ACHN (cell line): ENCODE measurements around the gene PACRG.

Experiments
- DNase-seq: peaks from one replicate; pipeline ENCODE4 v3.0.0-alpha.2; 2015
- in situ Hi-C: cut with HindIII; loops from 2 replicates; pipeline ENCODE4 v1.10.0; 2017; ENCODE audit warnings: low sequenced_read_pairs, low pct_ligation_motif_present, low pct_unique_long_range_greater_than_20kb

Gene PACRG

GRCh38 chr6:163253556-163254213 lies 525.9 kb downstream of the PACRG start:
- in situ Hi-C loops: no loop called here
- no peak for DNase-seq

DNA sequence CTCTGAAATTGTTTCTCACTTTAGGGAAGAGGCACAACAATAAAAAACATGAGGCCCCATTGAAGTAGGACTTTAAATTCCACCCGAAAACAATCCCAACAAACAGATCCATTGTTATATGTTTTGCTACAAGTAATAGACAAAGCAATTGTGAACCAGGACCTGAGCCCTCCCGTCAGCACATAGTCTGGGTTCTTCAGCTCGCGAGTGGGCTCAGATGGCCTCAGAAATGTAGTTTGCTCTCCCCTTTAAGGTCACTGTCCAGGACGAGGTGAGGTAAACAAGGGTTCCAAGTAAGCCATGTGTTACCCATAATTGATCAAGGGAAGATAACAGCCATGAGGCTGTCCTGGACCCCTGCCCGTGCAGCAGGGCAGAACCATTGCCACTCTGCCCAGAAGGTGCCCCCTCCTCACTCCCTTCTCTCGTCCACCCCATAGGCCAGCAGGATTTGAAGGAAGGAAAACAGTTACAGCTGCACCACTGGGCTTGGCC lies 526.6 kb downstream of the PACRG start:
- in situ Hi-C loops: no loop called here
- no peak for DNase-seq

- no peak for DNase-seq
- in situ Hi-C loops: no loop called here
Observed at GRCh38 chr6:163255265-163255664, 527.5 kb downstream of the PACRG start.

- DNase-seq: no peak
- in situ Hi-C loops: no loop called here
Observed at GRCh38 chr6:163259689-163260088, 531.9 kb downstream of the PACRG start.

DNA sequence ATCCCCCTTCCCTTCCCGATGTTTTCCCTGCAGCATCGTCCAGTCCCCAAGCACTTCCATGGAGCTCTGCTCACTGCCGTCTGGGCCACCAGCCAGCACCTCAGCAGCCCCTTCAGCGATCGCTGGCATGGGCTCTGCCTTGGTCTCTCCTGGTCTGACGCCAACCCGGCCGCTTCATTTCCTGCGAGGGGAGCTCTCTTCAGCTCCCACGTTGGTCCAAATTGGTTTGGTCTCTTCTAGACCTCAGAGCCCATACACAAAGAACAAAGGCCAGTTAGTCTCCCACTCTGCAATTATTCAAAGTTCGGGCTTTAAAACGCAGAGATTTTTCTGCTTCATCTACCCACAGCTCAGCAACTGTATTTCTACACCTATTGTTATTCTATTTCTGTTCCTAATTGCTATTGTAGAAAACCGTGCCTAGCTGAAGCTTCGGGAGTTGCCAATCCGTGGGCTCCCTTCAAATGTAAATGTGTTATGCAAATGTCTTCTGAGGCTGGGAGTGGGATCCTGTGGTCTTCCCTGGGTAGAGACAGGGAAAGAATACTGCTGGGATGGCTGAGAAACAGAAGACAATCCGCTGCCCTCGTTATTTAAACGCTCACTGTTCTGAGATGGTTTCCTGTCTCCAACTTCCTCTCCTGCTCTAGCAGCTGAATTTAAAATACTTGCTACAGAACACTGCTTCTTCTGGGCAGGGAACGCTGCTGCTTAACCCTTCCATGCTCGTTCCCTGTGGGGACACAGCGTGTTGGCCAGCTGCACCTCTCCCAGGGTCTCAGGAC lies 532.5 kb downstream of the PACRG start:
- DNase-seq: no peak

DNA sequence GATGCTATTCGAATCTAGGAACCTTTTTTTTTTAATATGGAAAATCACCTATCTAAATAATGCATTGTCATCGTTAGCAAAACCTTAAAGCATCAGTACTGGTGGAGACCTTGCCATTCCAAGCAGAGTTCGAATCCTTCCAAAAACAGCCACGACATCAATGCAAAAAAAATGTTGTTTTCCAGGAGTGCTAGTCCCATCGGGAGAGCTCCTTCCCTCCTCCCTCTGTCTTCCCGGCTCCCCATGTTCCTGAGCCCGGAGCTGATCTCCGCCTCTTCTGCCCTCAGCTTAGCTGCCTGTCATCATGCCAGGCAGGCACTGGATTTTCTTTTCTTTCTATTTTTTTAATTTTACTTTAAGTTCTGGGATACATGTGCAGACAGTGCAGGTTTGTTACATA lies 533.1 kb downstream of the PACRG start:
- in situ Hi-C loops: no loop called here

More for the DNA sequence above, 532.5 kb downstream of the PACRG start:
- in situ Hi-C loops: no loop called here

DNA sequence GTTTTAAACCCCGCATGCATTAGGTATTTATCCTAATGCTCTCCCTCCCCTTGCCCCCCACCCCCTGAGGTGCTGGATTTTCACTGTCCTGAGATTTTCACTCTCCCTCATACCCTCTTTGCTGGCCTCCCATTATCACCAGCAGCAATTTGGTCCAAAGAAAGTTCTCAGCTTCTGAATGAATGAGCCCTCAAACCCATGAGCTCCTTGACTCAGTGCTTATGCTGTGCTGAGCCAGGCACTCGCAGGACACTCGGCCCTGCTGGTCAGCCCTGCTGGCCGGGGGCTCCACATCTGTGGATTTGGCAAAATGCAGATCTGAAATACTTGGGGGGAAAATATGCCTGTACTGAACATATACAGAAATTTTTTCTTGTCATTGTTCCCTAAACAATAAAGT lies 533.6 kb downstream of the PACRG start:
- no peak for DNase-seq
- in situ Hi-C loops: no loop called here

More for the DNA sequence above, 533.1 kb downstream of the PACRG start:
- no peak for DNase-seq

DNA sequence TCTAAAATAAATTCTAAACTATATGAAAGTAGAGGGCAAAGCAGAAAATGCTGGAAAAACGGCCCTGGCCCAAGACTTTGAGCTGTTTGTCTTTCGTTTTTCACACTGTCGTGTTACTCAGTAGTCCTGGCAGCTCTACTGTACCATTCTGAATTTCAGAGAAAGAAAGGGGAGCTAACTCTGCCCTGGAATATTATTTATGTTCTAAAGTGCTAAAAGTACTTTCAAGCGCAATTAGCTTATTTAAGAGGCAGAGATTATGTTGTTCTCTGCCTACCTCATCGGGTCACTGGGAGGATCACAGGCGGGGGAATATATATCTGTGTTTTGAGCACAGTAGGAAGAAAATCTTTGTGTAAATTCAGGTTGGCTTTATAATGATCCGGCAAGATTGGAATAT lies 534.3 kb downstream of the PACRG start:
- no peak for DNase-seq
- in situ Hi-C loops: no loop called here

- in situ Hi-C loops: no loop called here
- no peak for DNase-seq
Observed at GRCh38 chr6:163263196-163263595, 535.4 kb downstream of the PACRG start.

DNA sequence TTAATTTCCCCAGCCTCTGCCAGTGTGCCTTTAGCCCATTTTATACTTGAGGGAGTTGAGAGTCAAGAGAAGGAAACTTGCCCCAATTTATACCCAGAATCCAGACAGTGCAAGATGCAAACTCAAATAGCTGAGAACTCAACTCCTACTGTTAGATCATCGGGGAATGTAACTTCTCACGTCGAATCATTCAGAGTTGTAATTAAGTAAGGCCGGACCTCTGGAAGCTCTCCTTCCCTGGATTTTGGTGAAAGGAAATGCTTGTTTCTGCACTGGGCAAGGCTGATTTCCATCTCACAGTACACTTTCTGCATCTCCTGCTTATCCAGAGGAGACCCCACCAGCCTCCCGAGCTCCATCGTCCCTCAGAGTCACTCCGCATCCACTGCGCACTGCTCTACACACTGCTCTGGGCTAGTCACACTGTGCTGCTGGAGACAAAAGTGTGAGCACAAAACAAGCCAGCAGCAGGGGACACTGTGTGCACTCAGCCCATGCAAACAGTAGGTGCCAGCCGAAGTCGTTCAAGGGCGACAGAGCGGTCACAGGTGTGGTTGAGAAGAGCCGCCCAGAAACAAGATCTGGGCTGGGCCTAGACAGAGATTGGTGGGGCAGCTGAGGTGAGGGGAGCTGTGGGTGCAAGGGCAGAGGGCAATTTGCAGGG lies 536.4 kb downstream of the PACRG start:
- DNase-seq: no peak
- in situ Hi-C loops: no loop called here

GRCh38 chr6:163264662-163265035 lies 536.9 kb downstream of the PACRG start:
- no peak for DNase-seq
- in situ Hi-C loops: no loop called here

GRCh38 chr6:163281634-163282033 lies 553.9 kb downstream of the PACRG start:
- DNase-seq: no peak
- in situ Hi-C loops: no loop called here

GRCh38 chr6:163282672-163283071 lies 554.9 kb downstream of the PACRG start:
- DNase-seq: no peak
- in situ Hi-C loops: no loop called here

DNA sequence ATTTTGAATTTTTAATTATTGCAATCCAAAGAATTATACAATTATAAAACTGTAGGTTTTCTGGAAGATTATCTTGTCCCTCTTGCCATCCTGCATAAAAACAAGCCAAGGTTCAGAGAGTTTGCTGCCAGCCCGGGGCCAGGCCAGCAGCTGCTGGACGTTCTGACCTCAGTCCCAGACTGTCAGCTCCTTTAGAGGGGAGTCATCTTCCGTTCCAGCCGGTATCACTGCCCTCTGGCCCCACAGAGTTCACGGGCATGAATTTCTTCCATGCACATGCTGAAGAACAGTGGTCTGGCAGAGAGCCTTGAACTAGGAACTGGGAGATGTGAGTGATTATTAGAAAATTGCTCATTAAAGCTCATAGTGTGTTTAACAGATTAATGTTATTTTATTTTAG lies 556.4 kb downstream of the PACRG start:
- DNase-seq: no peak
- in situ Hi-C loops: no loop called here

GRCh38 chr6:163285691-163286090 lies 557.9 kb downstream of the PACRG start:
- no peak for DNase-seq
- in situ Hi-C loops: no loop called here

GRCh38 chr6:163287626-163288025 lies 559.9 kb downstream of the PACRG start:
- DNase-seq: no peak
- in situ Hi-C loops: no loop called here

GRCh38 chr6:163288066-163288465 lies 560.3 kb downstream of the PACRG start:
- no peak for DNase-seq
- in situ Hi-C loops: no loop called here

GRCh38 chr6:163288915-163289314 lies 561.1 kb downstream of the PACRG start:
- no peak for DNase-seq
- in situ Hi-C loops: no loop called here

- DNase-seq: no peak
- in situ Hi-C loops: no loop called here
Observed at GRCh38 chr6:163289447-163289846, 561.7 kb downstream of the PACRG start.
